Measurements from ENCODE around the gene CFAP141.

The CFAP141 gene

GRCh38 chr1:154154534-154155191 lies 51.5 kb downstream of the CFAP141 start, which contains the start of gene NUP210L:
TSS of gene NUP210L (minus strand) at chr1:154155073.
- TF ChIP-seq YY1 (IDR thresholded peaks at IDR 0.05; ENCODE audit: insufficient read depth, insufficient read length) (no peak), ZNF274 (IDR thresholded peaks at IDR 0.05; ENCODE audit: low read depth, low read length) (no peak), SUZ12 (IDR thresholded peaks at IDR 0.05; ENCODE audit: extremely low read depth, insufficient read depth, insufficient read length) (no peak)
- H3K9me3 ChIP-seq (ENCODE audit: insufficient read depth, low read length), result peaks cover 4% of the 10 kb centered on the region
- H3K36me3 ChIP-seq (ENCODE audit: insufficient read depth, insufficient read length, low read length), result peaks cover 45% of the 10 kb centered on the region
- peak; percentile 15 for DNase-seq (ENCODE audit: low read depth, low spot score)
- H3K27me3 ChIP-seq (ENCODE audit: insufficient read depth, insufficient read length), result no peaks in the 10 kb centered on the region
- no peak within 1 kb of the TSS for H3K4me3 ChIP-seq (ENCODE audit: insufficient read length, low read depth)
- H3K9ac ChIP-seq (ENCODE audit: insufficient read length, low read depth), result no peak within 1 kb of the TSS
- H3K4me1 ChIP-seq (ENCODE audit: insufficient read depth, insufficient read length), result peaks cover 4% of the 10 kb centered on the region

- Histone ChIP-seq H3K9ac (ENCODE audit: insufficient read length, low read depth) (no peak overlapping the region), H3K4me1 (ENCODE audit: insufficient read depth, insufficient read length) (peaks cover 4% of the 10 kb centered on the region), H3K27me3 (ENCODE audit: insufficient read depth, insufficient read length) (no peaks in the 10 kb centered on the region), H3K9me3 (ENCODE audit: insufficient read depth, low read length) (no peaks in the 10 kb centered on the region), H3K4me3 (ENCODE audit: insufficient read length, low read depth) (no peak overlapping the region), H3K36me3 (ENCODE audit: insufficient read depth, insufficient read length, low read length) (peaks cover 38% of the 10 kb centered on the region)
- TF ChIP-seq YY1 (IDR thresholded peaks at IDR 0.05; ENCODE audit: insufficient read depth, insufficient read length), result no peak
- no peak for TF ChIP-seq SUZ12 (IDR thresholded peaks at IDR 0.05; ENCODE audit: extremely low read depth, insufficient read depth, insufficient read length)
- TF ChIP-seq ZNF274 (IDR thresholded peaks at IDR 0.05; ENCODE audit: low read depth, low read length), result no peak
- DNase-seq (ENCODE audit: low read depth, low spot score), result no peak
These were observed 52.1 kb downstream of the CFAP141 start for GRCh38 chr1:154154053-154154452.

GRCh38 chr1:154151311-154151710 lies 54.8 kb downstream of the CFAP141 start:
- no peak overlapping the region for H3K4me3 ChIP-seq (ENCODE audit: insufficient read length, low read depth)
- no peaks in the 10 kb centered on the region for H3K27me3 ChIP-seq (ENCODE audit: insufficient read depth, insufficient read length)
- peaks cover 4% of the 10 kb centered on the region for H3K4me1 ChIP-seq (ENCODE audit: insufficient read depth, insufficient read length)
- H3K9ac ChIP-seq (ENCODE audit: insufficient read length, low read depth), result no peak overlapping the region
- peaks cover 22% of the 10 kb centered on the region for H3K36me3 ChIP-seq (ENCODE audit: insufficient read depth, insufficient read length, low read length)
- no peak for DNase-seq (ENCODE audit: low read depth, low spot score)
- H3K9me3 ChIP-seq (ENCODE audit: insufficient read depth, low read length), result no peaks in the 10 kb centered on the region
- TF ChIP-seq ZNF274 (IDR thresholded peaks at IDR 0.05; ENCODE audit: low read depth, low read length) (no peak), YY1 (IDR thresholded peaks at IDR 0.05; ENCODE audit: insufficient read depth, insufficient read length) (no peak), SUZ12 (IDR thresholded peaks at IDR 0.05; ENCODE audit: extremely low read depth, insufficient read depth, insufficient read length) (no peak)
